Measurements from ENCODE around the gene ADIPOR2. TPM values are rescaled to one million over a fixed set of nuclear protein-coding genes. Genes with fewer than 3 reads are reported as not detected.

The ADIPOR2 gene
- total and polyA plus RNA-seq, 8 donors, result 2.9 to 185 (median 26.9) TPM

- peaks cover 35 to 99% (median 56%) of the 10 kb centered on the region in 4 donors for H3K4me1 ChIP-seq
- no peaks in the 10 kb centered on the region for H3K27me3 ChIP-seq
- intact Hi-C loops (cut with DNase I; ENCODE audit: low total_unique reads), result no loop called here
- TF ChIP-seq EP300 (IDR thresholded peaks at IDR 0.05) (no peak), CTCF (IDR thresholded peaks at IDR 0.05) (no peak), POLR2A (IDR thresholded peaks at IDR 0.05) (no peak)
- H3K4me3 ChIP-seq, result no peak overlapping the region
- DNase-seq, result no peak
- peak overlapping the region in 2 of 5 donors; percentile 4 to 7 for H3K27ac ChIP-seq
- peaks cover 3 to 8% (median 6%) of the 10 kb centered on the region in 4 donors for H3K9me3 ChIP-seq
- peaks cover 0 to 20% (median 9%) of the 10 kb centered on the region in 4 donors for H3K36me3 ChIP-seq
Observed at GRCh38 chr12:1716911-1717310, 26.0 kb downstream of the ADIPOR2 start.

- intact Hi-C loops (cut with DNase I; ENCODE audit: low total_unique reads), result no loop called here
- no peak for TF ChIP-seq CTCF (IDR thresholded peaks at IDR 0.05)
- TF ChIP-seq POLR2AphosphoS5 (IDR thresholded peaks at IDR 0.05), result no peak
- peaks cover 18 to 87% (median 44%) of the 10 kb centered on the region in 4 donors for H3K4me1 ChIP-seq
- no peak for DNase-seq
- H3K36me3 ChIP-seq, result peaks cover 0 to 17% (median 7%) of the 10 kb centered on the region in 4 donors
- no peak overlapping the region for H3K4me3 ChIP-seq
- no peaks in the 10 kb centered on the region for H3K27me3 ChIP-seq
- H3K27ac ChIP-seq, result no peak overlapping the region
- peaks cover 3 to 8% (median 6%) of the 10 kb centered on the region in 4 donors for H3K9me3 ChIP-seq
Observed at GRCh38 chr12:1719139-1719538, 28.3 kb downstream of the ADIPOR2 start.

DNA sequence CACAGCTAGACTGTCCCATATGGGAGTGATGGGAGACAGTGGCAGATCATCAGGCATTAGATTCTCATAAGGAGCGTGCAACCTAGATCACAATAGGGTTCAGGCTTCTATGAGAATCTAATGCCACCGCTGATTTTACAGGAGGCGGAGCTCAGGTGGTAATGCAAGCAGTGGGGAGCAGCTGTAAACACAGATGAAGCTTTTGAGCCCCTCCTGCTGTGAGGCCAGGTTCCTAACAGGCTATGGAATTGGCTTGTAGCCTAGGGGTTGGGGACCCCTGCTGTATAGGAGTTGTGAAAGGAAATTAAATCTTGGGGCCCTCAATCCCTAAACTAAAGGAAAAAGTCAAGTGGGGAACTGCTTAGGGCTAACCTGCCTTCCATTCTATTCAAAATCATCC, 29.6 kb downstream of the ADIPOR2 start:
- Histone ChIP-seq H3K9me3 (peaks cover 0 to 2% (median 1%) of the 10 kb centered on the region in 4 donors), H3K4me1 (peaks cover 18 to 77% (median 42%) of the 10 kb centered on the region in 4 donors), H3K27ac (no peak overlapping the region), H3K36me3 (peaks cover 0 to 6% (median 2%) of the 10 kb centered on the region in 4 donors), H3K27me3 (no peaks in the 10 kb centered on the region), H3K4me3 (no peak overlapping the region)
- no peak for TF ChIP-seq EP300 (IDR thresholded peaks at IDR 0.05)
- TF ChIP-seq POLR2A (IDR thresholded peaks at IDR 0.05), result no peak
- TF ChIP-seq CTCF (IDR thresholded peaks at IDR 0.05), result no peak
- no peak for TF ChIP-seq POLR2AphosphoS5 (IDR thresholded peaks at IDR 0.05)
- intact Hi-C loops (cut with DNase I; ENCODE audit: low total_unique reads), result no loop called here
- DNase-seq, result no peak
- WGBS, 5 donors, result 90 to 94% (median 92%) methylated on average over 3 of the region's 3 CpGs

GRCh38 chr12:1723721-1724120, 32.9 kb downstream of the ADIPOR2 start:
- TF ChIP-seq POLR2A (IDR thresholded peaks at IDR 0.05), result no peak
- TF ChIP-seq POLR2AphosphoS5 (IDR thresholded peaks at IDR 0.05), result no peak
- no peak for TF ChIP-seq CTCF (IDR thresholded peaks at IDR 0.05)
- DNase-seq, result no peak
- H3K9me3 ChIP-seq, result no peaks in the 10 kb centered on the region
- WGBS, 5 donors, result 82 to 90% (median 87%) methylated on average over 6 of the region's 6 CpGs
- no peak overlapping the region for H3K4me3 ChIP-seq
- H3K27me3 ChIP-seq, result no peaks in the 10 kb centered on the region
- H3K27ac ChIP-seq, result no peak overlapping the region
- H3K36me3 ChIP-seq, result peaks cover 0 to 6% (median 5%) of the 10 kb centered on the region in 4 donors
- intact Hi-C loops (cut with DNase I; ENCODE audit: low total_unique reads), result no loop called here
- H3K4me1 ChIP-seq, result peaks cover 3 to 59% (median 28%) of the 10 kb centered on the region in 4 donors

All from stomach (tissue), 9 donors.